GM19438 (cell line): Measurements from ENCODE around the gene SLC38A4.
"Not testable (repeated sequence)": the region's sequence is repeated elsewhere in the genome, so short reads cannot be mapped to it uniquely, and the experiment has no call there.

ENCODE experiments used
- ATAC-seq: cut with Tn5 transposase; IDR thresholded peaks from one replicate; pipeline ENCODE4 v1.9.1; 2021; ENCODE audit warnings: low read depth; ENCODE audit not compliant: unreplicated experiment

Gene SLC38A4

DNA sequence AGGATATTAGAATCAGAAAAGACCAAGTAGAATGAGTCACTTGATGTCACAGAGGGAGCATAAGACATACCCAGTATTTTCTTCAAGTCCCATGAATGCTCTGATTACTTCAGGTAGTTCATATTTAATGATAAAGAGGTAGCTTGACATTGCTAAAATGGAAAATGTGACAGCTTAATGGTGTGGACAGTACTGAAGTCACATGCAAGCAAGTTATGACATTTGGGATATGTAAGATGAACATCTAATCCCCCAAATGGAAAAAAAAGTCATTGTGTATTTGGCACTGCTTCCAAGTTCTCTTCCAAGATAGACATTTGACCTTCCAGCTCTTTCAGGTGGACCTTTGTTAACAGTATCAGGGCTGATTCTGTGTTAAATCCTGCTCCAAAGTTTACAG lies 45.9 kb downstream of the SLC38A4 start:
- ATAC-seq: no peak

DNA sequence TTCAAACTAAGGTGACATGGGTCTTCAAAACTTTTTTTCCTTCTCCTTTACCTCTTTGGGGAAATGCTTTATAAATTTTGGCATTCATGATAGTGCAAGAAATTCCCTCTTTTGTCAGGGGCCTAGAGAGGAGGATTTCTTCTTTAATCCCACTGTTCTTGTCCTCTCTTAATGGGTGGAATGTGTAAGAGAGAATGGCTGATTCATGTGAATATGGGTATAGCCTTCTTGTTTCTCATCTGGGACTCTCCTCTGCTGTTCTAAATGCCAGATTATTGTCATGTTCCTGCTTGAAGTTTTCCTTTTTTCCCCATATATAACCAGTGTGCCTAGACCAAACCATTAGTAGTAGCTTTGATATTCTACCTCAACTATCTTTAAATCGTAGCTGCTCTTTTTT lies 46.7 kb downstream of the SLC38A4 start:
- ATAC-seq: no peak

GRCh38 chr12:46778415-46778814 lies 47.4 kb downstream of the SLC38A4 start:
- no peak for ATAC-seq

- no peak for ATAC-seq
These were observed 48.2 kb downstream of the SLC38A4 start for GRCh38 chr12:46777587-46777986.

- ATAC-seq: no peak
These were observed 50.0 kb downstream of the SLC38A4 start for GRCh38 chr12:46775796-46776195.

DNA sequence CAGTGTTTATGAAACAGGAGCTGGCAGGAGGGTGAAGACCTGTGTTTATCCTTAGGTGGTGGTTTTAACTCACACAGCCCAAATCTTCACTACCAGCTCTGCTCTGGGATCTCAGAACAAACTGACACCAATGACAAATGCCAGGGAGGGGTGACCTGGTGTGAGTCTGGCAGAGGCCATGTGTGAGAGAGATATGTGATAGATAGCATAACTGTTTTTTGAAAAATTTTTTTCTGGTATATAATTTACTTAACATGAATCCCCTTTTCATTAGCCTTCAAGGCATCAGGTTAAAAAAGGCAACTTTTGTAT lies 51.5 kb downstream of the SLC38A4 start:
- no peak for ATAC-seq

- no peak for ATAC-seq
These were observed 52.0 kb downstream of the SLC38A4 start for GRCh38 chr12:46773586-46774321.

DNA sequence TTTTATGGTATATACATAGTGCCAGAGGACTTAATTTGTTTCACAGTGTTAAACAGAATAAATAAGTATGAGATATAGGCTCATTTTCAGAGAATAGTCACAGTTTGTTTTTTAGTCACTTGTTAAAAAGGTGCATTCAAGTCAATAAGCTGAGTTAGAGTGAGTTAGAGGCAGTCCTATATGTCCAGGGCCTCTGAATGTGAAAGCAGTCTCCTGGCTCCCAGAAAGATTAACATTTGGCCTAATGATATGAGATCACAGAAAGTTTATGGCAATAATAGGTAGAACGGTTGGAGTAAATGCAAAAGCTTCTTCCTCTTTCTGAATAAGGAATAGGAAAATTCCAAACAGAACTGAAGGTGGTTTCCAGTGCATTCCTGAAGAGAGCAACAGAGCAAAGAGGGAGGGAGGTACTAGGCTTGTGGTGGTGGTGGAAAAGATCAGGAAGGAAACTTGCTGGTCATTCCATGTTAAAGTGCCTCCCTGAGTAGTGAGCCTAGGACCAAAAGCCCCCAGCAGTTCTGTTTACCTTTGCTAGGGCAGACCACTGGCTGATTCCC lies 54.4 kb downstream of the SLC38A4 start:
- ATAC-seq: no peak

GRCh38 chr12:46770501-46771183 lies 55.2 kb downstream of the SLC38A4 start:
- no peak for ATAC-seq

DNA sequence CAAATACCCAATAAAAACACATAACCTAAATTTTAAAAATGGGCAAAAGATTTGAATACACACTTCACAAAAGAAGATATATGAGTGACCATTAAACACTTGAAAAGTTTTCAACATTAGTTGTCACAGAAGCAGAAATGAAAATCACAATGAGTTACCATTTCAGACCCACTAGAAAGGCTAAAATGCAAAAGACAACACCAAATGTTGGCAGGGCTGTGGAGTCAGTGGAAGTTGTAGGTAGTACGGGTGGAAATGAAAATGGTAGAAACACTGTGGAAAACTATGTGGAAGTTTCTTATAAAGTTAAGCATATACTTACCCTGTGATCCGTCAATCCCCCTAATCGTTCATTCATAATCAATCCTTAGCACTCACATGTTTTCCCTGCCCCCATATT lies 61.8 kb downstream of the SLC38A4 start:
- no peak for ATAC-seq

- ATAC-seq: no peak
These were observed 62.6 kb downstream of the SLC38A4 start for GRCh38 chr12:46763230-46763629.

GRCh38 chr12:46754550-46754949 lies 71.2 kb downstream of the SLC38A4 start:
- no peak for ATAC-seq

- ATAC-seq: no peak
These were observed 73.4 kb downstream of the SLC38A4 start for GRCh38 chr12:46752396-46752795.

- no peak for ATAC-seq
These were observed 74.6 kb downstream of the SLC38A4 start for GRCh38 chr12:46751173-46751572.

GRCh38 chr12:46749322-46749721 lies 76.5 kb downstream of the SLC38A4 start:
- ATAC-seq: no peak

DNA sequence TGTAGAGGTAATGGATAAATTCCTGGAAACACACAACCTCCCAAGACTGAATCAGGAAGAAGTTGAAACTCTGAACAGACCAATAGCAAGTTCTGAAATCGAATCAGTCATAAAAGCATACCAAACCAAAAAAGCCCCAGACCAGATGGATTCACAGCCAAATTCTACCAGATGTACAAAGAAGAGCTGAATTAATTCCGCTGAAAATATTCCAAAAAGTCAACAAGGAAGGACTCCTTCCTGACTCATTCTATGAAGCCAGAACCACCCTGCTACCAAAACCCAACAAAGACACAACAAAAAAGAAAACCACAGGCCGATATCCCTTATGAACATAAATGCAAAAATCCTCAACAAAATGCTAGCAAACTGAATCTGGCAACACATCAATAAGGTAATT lies 81.5 kb downstream of the SLC38A4 start:
- ATAC-seq: no peak

GRCh38 chr12:46743456-46743855 lies 82.3 kb downstream of the SLC38A4 start:
- no peak for ATAC-seq

GRCh38 chr12:46742271-46742670 lies 83.5 kb downstream of the SLC38A4 start:
- not testable (repeated sequence) for ATAC-seq

- ATAC-seq: no peak
These were observed 100.5 kb downstream of the SLC38A4 start for GRCh38 chr12:46725332-46725731.

- no peak for ATAC-seq
These were observed 102.0 kb downstream of the SLC38A4 start for GRCh38 chr12:46723629-46724419.
